ENCODE measurements around the gene SLC25A51. TPM values are rescaled to one million over a fixed set of nuclear protein-coding genes. Genes with fewer than 3 reads are reported as not detected.
A peak's percentile ranks its signal among the peaks of the same experiment; 100 is the strongest.

SLC25A51 gene
- total and polyA plus RNA-seq, 4 donors, result 6.2 to 30.1 (median 17.3) TPM

DNA sequence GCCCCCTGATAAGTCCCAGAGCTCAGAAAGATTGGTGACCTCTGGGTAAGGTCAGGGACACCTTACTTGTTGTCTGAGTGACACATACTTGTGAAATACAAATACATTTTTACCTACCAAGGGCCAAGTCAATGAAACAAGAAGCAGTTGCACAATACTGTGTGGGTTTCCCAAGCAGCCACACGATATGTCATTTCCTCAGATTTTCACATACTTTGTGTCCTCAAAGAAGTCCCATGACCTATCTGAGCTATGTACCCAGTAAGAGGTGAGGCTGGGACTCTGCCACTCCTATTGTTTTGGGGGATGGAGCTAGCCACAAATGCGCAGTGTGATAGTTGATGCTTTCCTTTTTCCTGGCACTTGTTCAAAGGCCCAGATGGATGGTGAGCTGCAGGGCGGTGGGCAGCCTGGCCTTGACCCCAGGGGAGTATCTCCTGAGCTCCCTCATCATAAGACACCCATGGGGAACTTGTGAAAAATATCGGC is 4.8 kb upstream of the SLC25A51 start:
- Histone ChIP-seq H3K27me3 (ENCODE audit: control insufficient read depth in 3 of 3, insufficient read depth in 3 of 3, low read length in 2 of 3) (no peaks in the 10 kb centered on the region), H3K27ac (ENCODE audit: low read depth in 1 of 2, low read length in 1 of 2) (peak overlapping the region in 1 of 2 donors; percentile 68), H3K9me3 (ENCODE audit: control insufficient read depth in 4 of 4, insufficient read depth in 3 of 4, low read length in 3 of 4) (no peaks in the 10 kb centered on the region), H3K4me1 (ENCODE audit: control insufficient read depth in 5 of 5, insufficient read depth in 5 of 5, low read length in 5 of 5) (peaks cover 0 to 11% (median 4%) of the 10 kb centered on the region in 5 donors), H3K36me3 (ENCODE audit: control insufficient read depth in 4 of 4, insufficient read depth in 4 of 4, low read length in 4 of 4) (no peaks in the 10 kb centered on the region), H3K4me3 (no peak overlapping the region), H3K9ac (ENCODE audit: insufficient read depth in 1 of 2, low read length in 2 of 2) (no peak overlapping the region)
- ATAC-seq (ENCODE audit: insufficient read depth, low FRiP score), result peak; percentile 23
- no peak for TF ChIP-seq CTCF (IDR thresholded peaks at IDR 0.05; ENCODE audit: control extremely low read depth, extremely low read depth)
- WGBS, 2 donors, result 35 to 52% methylated on average over 4 of the region's 4 CpGs
- no peak for DNase-seq

- no peak for TF ChIP-seq CTCF (IDR thresholded peaks at IDR 0.05; ENCODE audit: control extremely low read depth, extremely low read depth)
- 41 to 71% methylated on average over 4 of the region's 4 CpGs for WGBS, 2 donors
- DNase-seq (no peak), ATAC-seq (ENCODE audit: insufficient read depth, low FRiP score) (no peak)
- Histone ChIP-seq H3K27ac (ENCODE audit: low read depth in 1 of 2, low read length in 1 of 2) (peak overlapping the region in 1 of 2 donors; percentile 55), H3K4me1 (ENCODE audit: control insufficient read depth in 5 of 5, insufficient read depth in 5 of 5, low read length in 5 of 5) (peaks cover 0 to 11% (median 3%) of the 10 kb centered on the region in 5 donors), H3K9ac (ENCODE audit: insufficient read depth in 1 of 2, low read length in 2 of 2) (no peak overlapping the region), H3K36me3 (ENCODE audit: control insufficient read depth in 4 of 4, insufficient read depth in 4 of 4, low read length in 4 of 4) (no peaks in the 10 kb centered on the region), H3K4me3 (no peak overlapping the region), H3K27me3 (ENCODE audit: control insufficient read depth in 3 of 3, insufficient read depth in 3 of 3, low read length in 2 of 3) (no peaks in the 10 kb centered on the region), H3K9me3 (ENCODE audit: control insufficient read depth in 4 of 4, insufficient read depth in 3 of 4, low read length in 3 of 4) (no peaks in the 10 kb centered on the region)
Measured at GRCh38 chr9:37908283-37908682, 4.4 kb upstream of the SLC25A51 start.

DNA sequence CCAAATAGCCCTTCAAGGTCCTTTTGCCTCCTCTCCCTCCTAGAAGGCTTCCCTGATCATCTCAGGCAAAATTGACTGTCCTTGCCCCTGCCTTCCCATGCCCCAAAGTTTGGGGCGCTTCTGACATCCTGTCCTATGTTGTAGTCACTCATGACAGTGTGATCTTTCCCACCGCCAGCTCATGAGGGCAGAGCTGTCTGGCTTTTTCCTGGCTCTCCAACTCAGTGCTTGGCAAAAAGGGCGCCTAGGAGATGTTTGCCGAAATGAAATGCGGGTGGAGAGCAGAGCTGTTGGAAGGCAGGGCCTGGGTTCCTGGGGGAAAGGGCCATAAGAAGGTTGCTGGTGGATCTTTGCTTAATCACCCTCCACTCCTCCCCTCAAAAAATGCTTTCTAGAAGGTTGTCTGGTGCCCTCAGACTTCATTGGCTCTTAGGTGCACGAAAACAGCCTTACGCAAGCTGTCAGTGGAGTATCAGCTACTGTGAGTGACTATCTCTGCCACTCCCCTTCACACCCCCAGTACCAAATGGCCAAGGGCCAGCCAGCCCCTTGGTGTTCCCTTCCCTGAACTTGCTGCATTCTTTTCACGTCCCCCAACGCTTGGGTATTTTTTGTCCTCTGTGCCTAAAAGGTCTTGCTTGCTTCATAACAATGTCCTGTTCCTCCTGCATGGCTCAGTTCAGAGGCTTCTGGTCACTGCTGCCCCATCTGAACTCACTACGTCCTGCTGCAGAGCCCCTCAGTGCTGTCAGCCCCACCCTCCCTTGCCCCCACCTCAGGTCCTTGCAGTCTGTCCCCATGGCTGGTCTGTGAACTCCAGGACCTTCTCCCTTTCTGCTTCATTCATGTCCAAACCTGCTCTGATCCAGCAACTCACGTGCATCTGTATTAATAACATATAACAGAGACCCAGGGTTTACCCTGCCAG is 2.6 kb upstream of the SLC25A51 start:
- Histone ChIP-seq H3K9ac (ENCODE audit: insufficient read depth in 1 of 2, low read length in 2 of 2) (no peak overlapping the region), H3K27ac (ENCODE audit: low read depth in 1 of 2, low read length in 1 of 2) (no peak overlapping the region), H3K27me3 (ENCODE audit: control insufficient read depth in 3 of 3, insufficient read depth in 3 of 3, low read length in 2 of 3) (no peaks in the 10 kb centered on the region), H3K9me3 (ENCODE audit: control insufficient read depth in 4 of 4, insufficient read depth in 3 of 4, low read length in 3 of 4) (no peaks in the 10 kb centered on the region), H3K4me3 (no peak overlapping the region), H3K36me3 (ENCODE audit: control insufficient read depth in 4 of 4, insufficient read depth in 4 of 4, low read length in 4 of 4) (no peaks in the 10 kb centered on the region), H3K4me1 (ENCODE audit: control insufficient read depth in 5 of 5, insufficient read depth in 5 of 5, low read length in 5 of 5) (peaks cover 6 to 19% (median 9%) of the 10 kb centered on the region in 5 donors)
- DNase-seq (no peak), ATAC-seq (ENCODE audit: insufficient read depth, low FRiP score) (no peak)
- WGBS, 2 donors, result 89% methylated on average over 11 of the region's 11 CpGs
- no peak for TF ChIP-seq CTCF (IDR thresholded peaks at IDR 0.05; ENCODE audit: control extremely low read depth, extremely low read depth)

Data from lung (tissue), 12 donors.